GM12872 (cell line): ENCODE results near the gene VCX3B.

ENCODE experiments used
- CTCF ChIP-seq: IDR thresholded peaks from 3 replicates; pipeline ENCODE4 v1.5.1; 2011; ENCODE audit warnings: low read depth, mild to moderate bottlenecking, low read length, moderate library complexity; ENCODE audit not compliant: insufficient read depth

The VCX3B gene

GRCh38 chrX:8447368-8447767 lies 17.3 kb upstream of the VCX3B start:
- no peak for TF ChIP-seq CTCF

- TF ChIP-seq CTCF = no peak
Observed at GRCh38 chrX:8453611-8454010, 11.0 kb upstream of the VCX3B start.

DNA sequence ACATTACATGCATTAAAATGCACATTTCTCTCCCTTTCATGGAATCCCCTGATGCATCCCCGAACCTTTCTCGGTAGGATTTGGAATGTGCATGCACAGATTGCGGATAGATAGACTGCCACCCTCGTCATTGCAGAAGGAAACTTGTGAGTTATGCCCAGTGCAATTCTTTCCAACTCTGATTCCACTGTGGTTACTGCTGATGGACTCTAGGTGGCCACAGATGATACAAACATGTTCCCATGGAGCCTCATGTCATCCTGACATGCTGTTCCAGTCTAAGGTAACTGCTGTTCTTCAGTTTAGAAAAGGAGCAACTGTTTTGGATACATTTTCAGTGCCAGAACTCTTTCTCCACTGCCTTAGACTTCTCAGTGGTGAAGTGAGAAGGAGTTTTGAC lies 9.1 kb upstream of the VCX3B start:
- no peak for TF ChIP-seq CTCF

- no peak for TF ChIP-seq CTCF
Observed at GRCh38 chrX:8462488-8462887, 2.1 kb upstream of the VCX3B start.

- no peak for TF ChIP-seq CTCF
Observed at GRCh38 chrX:8484360-8484949, 19.8 kb downstream of the VCX3B start.

DNA sequence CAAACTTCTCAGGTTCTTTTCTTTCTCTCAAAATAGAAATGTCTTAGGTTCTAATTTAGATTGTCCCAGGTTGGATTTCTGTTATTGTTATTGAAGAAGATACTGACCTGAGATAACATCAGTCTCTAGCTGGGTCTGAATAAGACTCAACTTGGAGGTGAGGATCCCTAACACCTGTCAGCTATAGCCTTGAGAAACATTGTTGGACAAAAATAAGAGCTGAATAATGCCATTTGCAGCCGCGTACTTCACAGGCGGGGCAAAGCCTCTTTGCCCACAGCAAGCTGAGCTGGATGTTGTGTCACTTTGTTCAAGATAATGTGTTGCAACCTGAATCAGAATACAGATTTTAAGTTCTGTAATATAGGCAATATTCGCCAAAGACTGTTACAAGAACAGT lies 35.6 kb downstream of the VCX3B start:
- TF ChIP-seq CTCF = no peak

GRCh38 chrX:8504451-8504850 lies 39.8 kb downstream of the VCX3B start:
- no peak for TF ChIP-seq CTCF
